Fibroblast of the aortic adventitia (primary cell): Measurements from ENCODE around the gene FBXW8. TPM values are rescaled to one million over a fixed set of nuclear protein-coding genes. Genes with fewer than 3 reads are reported as not detected.

Experiments
- DNase-seq: peaks from one replicate; pipeline ENCODE4 v3.0.0-alpha.2; 2010; ENCODE audit warnings: low read depth
- H3K4me3 ChIP-seq: 2 replicates; pipeline ENCODE4 v1.5.1; 2011; ENCODE audit warnings: low read depth, mild to moderate bottlenecking, control low read depth, low read length, moderate library complexity
- CTCF ChIP-seq: IDR thresholded peaks from 2 replicates; pipeline ENCODE4 v1.5.1; 2011; ENCODE audit warnings: mild to moderate bottlenecking, low read length, control low read depth, inconsistent platforms; ENCODE audit not compliant: insufficient read depth
- total RNA-seq: library from RNA; depleted of rRNA; stranded (reverse); fragments of >200 nt; gene quantifications from 2 replicates; pipeline ENCODE4 v1.2.3, GENCODE V29; 2012; ENCODE audit warnings: low replicate concordance

Gene FBXW8
- total RNA-seq, 1 donor, result 11.2 TPM

- no peak for DNase-seq
- no peak for TF ChIP-seq CTCF
- H3K4me3 ChIP-seq, result no peak overlapping the region
Observed at GRCh38 chr12:117064049-117064448, 153.3 kb downstream of the FBXW8 start.

GRCh38 chr12:117064596-117064995 is 153.8 kb downstream of the FBXW8 start:
- no peak for DNase-seq
- H3K4me3 ChIP-seq, result no peak overlapping the region
- TF ChIP-seq CTCF, result no peak

GRCh38 chr12:117067016-117067415 is 156.3 kb downstream of the FBXW8 start:
- H3K4me3 ChIP-seq, result no peak overlapping the region
- no peak for TF ChIP-seq CTCF
- DNase-seq, result no peak

GRCh38 chr12:117067638-117068037 is 156.9 kb downstream of the FBXW8 start:
- no peak for DNase-seq
- no peak overlapping the region for H3K4me3 ChIP-seq
- no peak for TF ChIP-seq CTCF

GRCh38 chr12:117068492-117068891 is 157.7 kb downstream of the FBXW8 start:
- no peak for DNase-seq
- no peak overlapping the region for H3K4me3 ChIP-seq
- no peak for TF ChIP-seq CTCF

GRCh38 chr12:117069101-117069797 is 158.5 kb downstream of the FBXW8 start:
- no peak for TF ChIP-seq CTCF
- no peak overlapping the region for H3K4me3 ChIP-seq
- DNase-seq, result no peak
